ENCODE data around the gene ACKR3.

The ACKR3 gene

DNA sequence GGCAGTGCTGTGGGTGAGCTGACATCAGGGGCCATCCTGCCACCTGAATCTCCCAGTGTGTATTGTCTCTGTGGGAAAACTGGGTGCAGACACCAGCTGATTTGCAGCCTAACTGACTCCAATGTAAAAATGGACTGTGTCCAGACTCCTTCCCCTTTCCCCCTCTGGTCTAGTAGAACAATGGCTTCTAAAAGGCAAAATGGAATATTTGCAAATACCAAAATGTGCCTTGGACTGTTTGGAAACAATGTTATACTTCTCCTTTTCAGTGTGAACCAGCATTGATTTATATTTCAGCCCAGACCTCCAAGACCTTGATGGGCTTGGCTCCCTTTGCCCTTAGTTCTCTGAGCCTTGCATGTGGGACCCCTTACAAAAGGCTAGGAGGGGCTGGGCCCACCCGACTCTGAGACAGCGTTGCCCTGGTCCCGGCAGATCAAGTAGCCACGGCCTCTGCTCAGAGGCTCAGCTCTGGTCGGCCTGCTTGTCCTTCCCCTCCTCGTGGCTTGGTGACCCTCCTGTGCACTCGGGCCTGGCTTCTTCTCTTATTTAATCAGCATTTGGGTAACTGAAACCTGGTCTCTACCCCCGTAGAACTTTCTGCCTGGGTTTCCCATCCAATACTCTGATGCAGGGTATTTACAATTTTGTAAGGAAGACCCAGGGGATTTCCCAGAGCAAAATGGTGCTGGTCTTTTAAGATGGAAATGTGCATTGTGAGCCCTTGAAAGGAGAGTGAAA lies 18.0 kb upstream of the ACKR3 start:
- no peaks in the 10 kb centered on the region for H3K27me3 ChIP-seq (ENCODE audit: insufficient read depth, low read length, poor library complexity, severe bottlenecking)
- peaks cover 82% of the 10 kb centered on the region for H3K4me1 ChIP-seq (ENCODE audit: insufficient read depth, low read length, poor library complexity, severe bottlenecking)
- H3K9me3 ChIP-seq (ENCODE audit: insufficient read depth, low read depth, low read length): peaks cover 15% of the 10 kb centered on the region; the same call in 1 of the 2 replicates
- H2AFZ ChIP-seq (ENCODE audit: low read length): no peak overlapping the region
- H3K4me2 ChIP-seq (ENCODE audit: low read depth, low read length, poor library complexity, severe bottlenecking): peak overlapping the region; percentile 16
- peak overlapping the region; percentile 53 for H3K9ac ChIP-seq (ENCODE audit: low read depth, low read length, poor library complexity, severe bottlenecking)
- no peaks in the 10 kb centered on the region for H3K36me3 ChIP-seq (ENCODE audit: insufficient read depth, low read length)
- H3K79me2 ChIP-seq (ENCODE audit: insufficient read depth, low read length): peaks cover 22% of the 10 kb centered on the region
- no peaks in the 10 kb centered on the region for H4K20me1 ChIP-seq (ENCODE audit: insufficient read depth, low read length, poor library complexity, severe bottlenecking)
- H3K4me3 ChIP-seq (ENCODE audit: low read length, poor library complexity, severe bottlenecking): no peak overlapping the region
- H3F3A ChIP-seq (ENCODE audit: low read depth): peaks cover 14% of the 10 kb centered on the region
- TF ChIP-seq, protein P1, sequence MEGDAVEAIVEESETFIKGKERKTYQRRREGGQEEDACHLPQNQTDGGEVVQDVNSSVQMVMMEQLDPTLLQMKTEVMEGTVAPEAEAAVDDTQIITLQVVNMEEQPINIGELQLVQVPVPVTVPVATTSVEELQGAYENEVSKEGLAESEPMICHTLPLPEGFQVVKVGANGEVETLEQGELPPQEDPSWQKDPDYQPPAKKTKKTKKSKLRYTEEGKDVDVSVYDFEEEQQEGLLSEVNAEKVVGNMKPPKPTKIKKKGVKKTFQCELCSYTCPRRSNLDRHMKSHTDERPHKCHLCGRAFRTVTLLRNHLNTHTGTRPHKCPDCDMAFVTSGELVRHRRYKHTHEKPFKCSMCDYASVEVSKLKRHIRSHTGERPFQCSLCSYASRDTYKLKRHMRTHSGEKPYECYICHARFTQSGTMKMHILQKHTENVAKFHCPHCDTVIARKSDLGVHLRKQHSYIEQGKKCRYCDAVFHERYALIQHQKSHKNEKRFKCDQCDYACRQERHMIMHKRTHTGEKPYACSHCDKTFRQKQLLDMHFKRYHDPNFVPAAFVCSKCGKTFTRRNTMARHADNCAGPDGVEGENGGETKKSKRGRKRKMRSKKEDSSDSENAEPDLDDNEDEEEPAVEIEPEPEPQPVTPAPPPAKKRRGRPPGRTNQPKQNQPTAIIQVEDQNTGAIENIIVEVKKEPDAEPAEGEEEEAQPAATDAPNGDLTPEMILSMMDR (conservative IDR thresholded peaks at IDR 0.05; ENCODE audit: low read length): no peak
- TF ChIP-seq EZH2phosphoT487 (IDR thresholded peaks at IDR 0.05; ENCODE audit: borderline replicate concordance): no peak
- no peaks in the 10 kb centered on the region for H3K9me2 ChIP-seq (replicated peaks; ENCODE audit: low read depth, low read length)

DNA sequence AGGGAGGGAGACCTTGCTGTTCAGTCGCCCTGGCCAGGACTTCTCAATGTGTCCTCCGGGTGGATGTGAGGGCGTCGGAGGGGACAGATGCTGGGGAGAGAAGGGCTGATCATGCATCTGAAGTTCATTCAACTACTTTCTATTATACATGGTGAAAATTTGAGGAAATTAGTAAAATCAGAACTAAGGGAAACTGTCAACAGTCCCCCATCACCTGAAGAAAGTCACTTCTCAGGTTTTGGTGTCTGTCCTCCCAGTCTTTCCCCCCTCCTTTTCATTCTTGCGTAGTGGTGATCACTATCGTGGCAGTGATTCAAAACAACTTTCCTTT lies 17.4 kb upstream of the ACKR3 start:
- no peak overlapping the region for H3K4me2 ChIP-seq (ENCODE audit: low read depth, low read length, poor library complexity, severe bottlenecking)

GRCh38 chr2:236552581-236553363 lies 16.9 kb upstream of the ACKR3 start:
- H3K4me3 ChIP-seq (ENCODE audit: low read length, poor library complexity, severe bottlenecking): no peak overlapping the region
- H3K9ac ChIP-seq (ENCODE audit: low read depth, low read length, poor library complexity, severe bottlenecking): no peak overlapping the region
- H2AFZ ChIP-seq (ENCODE audit: low read length): no peak overlapping the region
- peaks cover 71% of the 10 kb centered on the region for H3K4me1 ChIP-seq (ENCODE audit: insufficient read depth, low read length, poor library complexity, severe bottlenecking)
- no peaks in the 10 kb centered on the region for H3K36me3 ChIP-seq (ENCODE audit: insufficient read depth, low read length)
- no peaks in the 10 kb centered on the region for H3K9me2 ChIP-seq (replicated peaks; ENCODE audit: low read depth, low read length)
- H3K4me2 ChIP-seq (ENCODE audit: low read depth, low read length, poor library complexity, severe bottlenecking): no peak overlapping the region
- H3K27me3 ChIP-seq (ENCODE audit: insufficient read depth, low read length, poor library complexity, severe bottlenecking): no peaks in the 10 kb centered on the region
- TF ChIP-seq, protein P1 (conservative IDR thresholded peaks at IDR 0.05; ENCODE audit: low read length): no peak
- no peak for TF ChIP-seq EZH2phosphoT487 (IDR thresholded peaks at IDR 0.05; ENCODE audit: borderline replicate concordance)
- H3K79me2 ChIP-seq (ENCODE audit: insufficient read depth, low read length): peaks cover 22% of the 10 kb centered on the region
- peaks cover 4% of the 10 kb centered on the region for H3F3A ChIP-seq (ENCODE audit: low read depth)
- no peaks in the 10 kb centered on the region for H4K20me1 ChIP-seq (ENCODE audit: insufficient read depth, low read length, poor library complexity, severe bottlenecking)
- H3K9me3 ChIP-seq (ENCODE audit: insufficient read depth, low read depth, low read length): peaks cover 15% of the 10 kb centered on the region; the same call in 1 of the 2 replicates

More for the DNA sequence above, 17.4 kb upstream of the ACKR3 start:
- Histone ChIP-seq H3K9me2 (replicated peaks; ENCODE audit: low read depth, low read length) (no peaks in the 10 kb centered on the region), H2AFZ (ENCODE audit: low read length) (no peak overlapping the region), H3K9me3 (ENCODE audit: insufficient read depth, low read depth, low read length) (peaks cover 15% of the 10 kb centered on the region; the same call in 1 of the 2 replicates), H3K4me1 (ENCODE audit: insufficient read depth, low read length, poor library complexity, severe bottlenecking) (peaks cover 77% of the 10 kb centered on the region), H3F3A (ENCODE audit: low read depth) (peaks cover 10% of the 10 kb centered on the region), H3K79me2 (ENCODE audit: insufficient read depth, low read length) (peaks cover 22% of the 10 kb centered on the region), H4K20me1 (ENCODE audit: insufficient read depth, low read length, poor library complexity, severe bottlenecking) (no peaks in the 10 kb centered on the region), H3K27me3 (ENCODE audit: insufficient read depth, low read length, poor library complexity, severe bottlenecking) (no peaks in the 10 kb centered on the region), H3K9ac (ENCODE audit: low read depth, low read length, poor library complexity, severe bottlenecking) (peak overlapping the region; percentile 53), H3K36me3 (ENCODE audit: insufficient read depth, low read length) (no peaks in the 10 kb centered on the region), H3K4me3 (ENCODE audit: low read length, poor library complexity, severe bottlenecking) (no peak overlapping the region)
- TF ChIP-seq, protein P1 (conservative IDR thresholded peaks at IDR 0.05; ENCODE audit: low read length): no peak
- no peak for TF ChIP-seq EZH2phosphoT487 (IDR thresholded peaks at IDR 0.05; ENCODE audit: borderline replicate concordance)
